ENCODE results near the gene PITPNC1.

DNA sequence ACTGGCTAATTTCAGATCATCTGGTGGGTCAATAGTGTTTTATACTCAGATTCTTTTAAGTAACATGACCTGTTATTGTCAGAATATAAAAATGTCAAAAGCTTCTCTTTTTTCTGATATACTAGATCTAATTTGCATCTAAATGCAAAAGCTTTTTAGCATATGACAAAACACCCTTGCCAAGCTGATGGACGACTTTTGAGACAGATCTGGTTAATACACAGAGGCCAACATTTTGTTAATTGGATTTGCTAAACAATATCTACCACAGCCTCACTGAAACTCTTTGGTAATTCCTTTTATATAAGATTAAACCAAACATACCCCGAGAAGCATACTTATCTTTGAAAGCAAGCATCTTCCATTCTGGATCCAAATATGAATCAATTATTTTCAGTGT, 330.4 kb downstream of the PITPNC1 start:
- TF ChIP-seq POLR2A (IDR thresholded peaks at IDR 0.05) (no peak), POLR2AphosphoS5 (IDR thresholded peaks at IDR 0.05) (no peak)
- TF ChIP-seq, protein P1, sequence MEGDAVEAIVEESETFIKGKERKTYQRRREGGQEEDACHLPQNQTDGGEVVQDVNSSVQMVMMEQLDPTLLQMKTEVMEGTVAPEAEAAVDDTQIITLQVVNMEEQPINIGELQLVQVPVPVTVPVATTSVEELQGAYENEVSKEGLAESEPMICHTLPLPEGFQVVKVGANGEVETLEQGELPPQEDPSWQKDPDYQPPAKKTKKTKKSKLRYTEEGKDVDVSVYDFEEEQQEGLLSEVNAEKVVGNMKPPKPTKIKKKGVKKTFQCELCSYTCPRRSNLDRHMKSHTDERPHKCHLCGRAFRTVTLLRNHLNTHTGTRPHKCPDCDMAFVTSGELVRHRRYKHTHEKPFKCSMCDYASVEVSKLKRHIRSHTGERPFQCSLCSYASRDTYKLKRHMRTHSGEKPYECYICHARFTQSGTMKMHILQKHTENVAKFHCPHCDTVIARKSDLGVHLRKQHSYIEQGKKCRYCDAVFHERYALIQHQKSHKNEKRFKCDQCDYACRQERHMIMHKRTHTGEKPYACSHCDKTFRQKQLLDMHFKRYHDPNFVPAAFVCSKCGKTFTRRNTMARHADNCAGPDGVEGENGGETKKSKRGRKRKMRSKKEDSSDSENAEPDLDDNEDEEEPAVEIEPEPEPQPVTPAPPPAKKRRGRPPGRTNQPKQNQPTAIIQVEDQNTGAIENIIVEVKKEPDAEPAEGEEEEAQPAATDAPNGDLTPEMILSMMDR (IDR thresholded peaks at IDR 0.05), result no peak

Data from suprapubic skin (tissue), 4 donors.